ENCODE results near the gene ARHGEF17. TPM values are rescaled to one million over a fixed set of nuclear protein-coding genes. Genes with fewer than 3 reads are reported as not detected.

Gene ARHGEF17
- polyA plus RNA-seq, 4 donors: 77.0 to 96.1 (median 85.9) TPM

GRCh38 chr11:73327812-73328364 is 19.8 kb downstream of the ARHGEF17 start:
- DNase-seq (ENCODE audit: low read depth in 4 of 4, low spot score in 3 of 4): no peak

DNA sequence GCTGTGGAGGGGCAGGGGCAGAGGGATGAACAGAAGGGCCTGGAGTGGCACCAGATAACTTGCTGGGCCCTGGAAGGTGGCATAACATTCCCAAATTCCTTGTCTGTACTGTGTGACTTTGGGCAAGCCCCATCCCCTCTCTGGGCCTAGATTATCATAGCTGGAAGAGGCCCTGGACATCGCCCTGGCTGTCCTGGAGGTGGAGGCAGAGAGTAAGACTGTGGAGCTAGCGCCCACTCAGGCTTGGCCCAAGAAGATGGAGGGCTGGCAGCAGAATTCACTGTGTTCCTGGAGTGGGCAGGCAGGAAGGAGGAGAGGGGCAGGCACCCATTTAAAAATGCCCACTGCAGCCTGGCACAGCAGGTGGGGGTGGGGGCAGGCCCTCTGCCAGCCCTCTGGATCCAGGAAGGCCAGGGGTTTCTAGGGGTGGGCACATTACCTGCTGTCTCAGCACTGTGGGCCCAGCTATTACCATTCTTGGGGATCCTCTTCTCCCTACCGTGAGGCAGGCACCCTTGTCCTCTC is 22.6 kb downstream of the ARHGEF17 start:
- DNase-seq (ENCODE audit: low read depth in 4 of 4, low spot score in 3 of 4): no peak

GRCh38 chr11:73331138-73331916 is 23.3 kb downstream of the ARHGEF17 start:
- peak in 1 of 4 donors; percentile 83 for DNase-seq (ENCODE audit: low read depth in 4 of 4, low spot score in 3 of 4)

GRCh38 chr11:73333173-73333572 is 25.1 kb downstream of the ARHGEF17 start:
- DNase-seq (ENCODE audit: low read depth in 4 of 4, low spot score in 3 of 4): no peak

DNA sequence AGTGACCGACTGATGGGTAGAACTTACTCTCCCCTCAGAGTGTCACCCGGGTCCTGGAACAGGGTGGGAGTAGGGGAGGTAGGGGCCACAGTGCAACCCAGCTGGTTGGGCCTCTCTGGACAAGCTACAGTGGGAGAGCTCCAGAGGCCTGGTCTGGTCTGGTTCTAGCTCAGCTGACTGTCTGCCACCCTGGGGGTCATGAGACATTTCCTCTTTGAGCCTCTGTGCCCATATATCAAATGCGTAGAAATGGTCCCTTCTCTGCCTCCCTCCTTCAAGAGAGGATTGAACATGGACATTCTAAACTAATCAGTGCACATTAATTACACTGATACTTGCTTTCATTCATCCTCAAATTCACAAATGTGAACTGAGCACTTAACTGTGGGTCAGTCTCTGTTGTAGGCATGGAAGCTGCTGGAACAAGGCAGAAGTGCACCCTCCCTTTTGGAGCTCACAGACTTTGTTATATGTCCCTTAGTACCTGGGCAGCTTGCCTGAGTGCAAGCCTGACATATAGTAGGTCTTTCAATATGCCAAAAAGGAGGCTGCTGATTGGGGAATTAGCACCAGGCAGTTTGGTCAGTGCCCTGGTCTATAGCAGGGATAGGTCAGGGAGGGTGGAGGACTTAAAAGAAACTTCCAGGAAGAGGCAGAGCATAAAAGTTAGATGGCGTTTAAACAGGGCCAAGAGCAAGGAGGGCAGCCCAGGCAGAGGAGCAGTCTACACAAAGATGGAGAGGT is 25.7 kb downstream of the ARHGEF17 start:
- no peak for DNase-seq (ENCODE audit: low read depth in 4 of 4, low spot score in 3 of 4)

DNA sequence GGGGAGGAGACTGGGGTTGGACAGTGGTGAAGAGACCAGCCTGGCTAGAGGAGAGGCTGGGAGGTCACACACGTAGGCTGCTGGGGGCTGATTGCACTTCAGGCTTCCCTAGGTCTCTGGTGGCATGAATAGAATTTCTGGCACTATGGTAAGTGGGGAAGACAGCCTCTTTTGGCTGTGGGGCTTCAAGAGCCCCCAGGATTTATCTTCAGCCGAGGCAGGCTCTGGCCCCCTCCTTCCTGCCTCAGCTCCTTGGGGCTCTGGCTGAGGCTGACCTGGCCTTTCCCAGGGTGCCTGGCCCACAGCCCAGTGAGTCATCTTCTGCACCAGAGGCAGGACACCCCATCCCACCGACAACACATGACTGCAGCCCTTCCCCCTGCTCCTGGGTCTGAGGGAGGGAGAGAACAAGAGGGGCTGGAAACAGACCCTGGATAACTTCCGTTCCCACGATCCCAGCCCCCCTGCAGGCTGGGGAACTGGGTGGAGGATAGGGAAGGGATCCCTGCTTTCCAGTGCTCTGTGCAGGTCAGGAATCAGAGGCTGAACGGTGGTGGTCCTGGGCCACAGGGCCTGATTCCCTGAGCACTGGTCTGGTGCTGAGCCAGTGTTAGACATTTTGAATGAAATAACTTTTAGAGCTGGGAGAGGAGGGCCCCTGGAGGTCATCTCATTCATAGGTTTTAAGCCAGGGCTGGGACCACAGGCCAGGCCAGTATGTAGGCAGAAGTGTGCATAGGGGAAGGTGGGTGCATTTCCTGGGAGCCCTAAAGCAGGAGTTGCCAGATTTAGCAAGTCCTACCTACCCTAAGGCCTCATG is 26.5 kb downstream of the ARHGEF17 start:
- no peak for DNase-seq (ENCODE audit: low read depth in 4 of 4, low spot score in 3 of 4)

GRCh38 chr11:73335204-73335923 is 27.3 kb downstream of the ARHGEF17 start:
- DNase-seq (ENCODE audit: low read depth in 4 of 4, low spot score in 3 of 4): peak in 3 of 4 donors; percentile 79 to 84 (median 82)

DNA sequence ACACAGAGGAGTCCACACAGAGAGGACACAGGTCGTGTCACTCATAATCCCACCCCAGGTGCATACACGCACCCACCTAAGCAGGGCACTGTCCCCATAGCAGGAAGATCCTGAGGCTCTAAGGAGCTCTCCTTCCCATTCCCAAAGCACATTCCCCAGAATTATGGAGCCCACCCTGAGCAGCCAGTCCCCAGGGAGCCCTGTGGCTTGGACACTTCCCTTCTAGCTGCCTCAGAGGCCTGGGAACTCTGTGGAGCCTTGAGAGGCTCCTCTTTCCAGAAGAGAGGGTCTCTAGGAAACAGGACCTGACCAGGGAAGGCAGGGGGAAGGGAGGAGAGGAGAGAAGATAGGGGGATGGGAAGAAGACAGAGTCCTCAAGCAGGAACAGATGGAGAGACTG is 29.8 kb downstream of the ARHGEF17 start:
- no peak for DNase-seq (ENCODE audit: low read depth in 4 of 4, low spot score in 3 of 4)

DNA sequence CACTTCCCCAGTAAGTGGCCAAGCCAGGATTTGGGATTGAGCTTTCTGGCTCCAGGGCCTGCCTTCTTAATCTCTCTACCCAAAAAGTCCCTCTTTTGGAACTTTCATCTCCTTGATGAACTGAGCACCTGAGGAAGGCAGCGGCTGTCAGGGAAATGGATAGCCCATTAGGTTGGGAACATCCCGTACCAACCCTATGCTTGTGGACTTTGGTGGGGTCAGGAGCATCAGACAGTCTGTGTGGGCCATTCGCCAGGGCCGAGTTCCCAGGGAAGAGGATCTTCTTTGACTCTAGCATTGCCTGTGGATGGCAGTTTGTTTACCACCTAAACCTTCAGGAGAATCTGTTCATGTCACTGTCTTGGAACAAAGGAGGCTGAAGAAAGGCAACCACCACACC is 30.2 kb downstream of the ARHGEF17 start:
- no peak for DNase-seq (ENCODE audit: low read depth in 4 of 4, low spot score in 3 of 4)

DNA sequence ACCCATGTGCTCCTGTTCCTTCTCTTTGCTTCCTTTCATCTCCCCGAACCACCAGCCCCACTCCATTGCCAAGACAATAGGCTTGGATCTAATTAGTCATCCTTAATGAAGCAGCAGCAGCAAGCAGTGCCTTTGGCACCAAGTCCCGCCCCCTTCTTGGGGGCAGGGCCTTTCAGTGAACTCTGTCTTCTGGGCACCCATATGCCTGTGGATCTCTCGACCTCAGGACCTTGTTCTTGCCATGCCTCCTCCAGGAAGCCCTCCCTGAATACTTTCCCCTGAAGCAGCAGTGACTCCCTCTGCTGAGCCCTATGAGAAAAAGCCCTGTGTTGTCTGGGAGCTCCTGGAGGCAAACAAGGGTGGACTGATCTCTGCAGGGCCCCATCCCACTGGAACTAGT is 32.1 kb downstream of the ARHGEF17 start:
- no peak for DNase-seq (ENCODE audit: low read depth in 4 of 4, low spot score in 3 of 4)

DNA sequence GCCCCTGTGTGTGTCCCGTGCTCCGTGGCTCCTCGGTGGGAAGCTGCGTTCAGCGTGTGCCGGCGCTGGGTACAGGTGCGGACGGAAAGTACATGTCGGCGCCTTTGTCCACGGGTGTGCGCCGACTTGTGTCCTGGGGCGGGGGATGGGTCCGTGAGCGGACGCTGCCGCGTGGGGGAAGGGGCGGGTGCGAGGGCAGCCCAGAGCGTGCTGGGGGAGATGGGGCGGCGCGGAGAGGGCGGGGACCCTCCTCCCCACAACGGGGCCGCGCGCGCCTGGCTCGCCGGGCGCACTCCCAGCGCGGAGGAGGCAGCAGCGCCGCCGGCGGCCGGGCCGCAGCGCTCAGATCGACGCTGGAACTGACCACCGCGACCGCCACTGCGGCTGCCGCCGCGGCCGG is 34.6 kb downstream of the ARHGEF17 start:
- no peak for DNase-seq (ENCODE audit: low read depth in 4 of 4, low spot score in 3 of 4)

- no peak for DNase-seq (ENCODE audit: low read depth in 4 of 4, low spot score in 3 of 4)
Observed at GRCh38 chr11:73343076-73343873, 35.2 kb downstream of the ARHGEF17 start.

- no peak for DNase-seq (ENCODE audit: low read depth in 4 of 4, low spot score in 3 of 4)
Observed at GRCh38 chr11:73344191-73344607, 36.1 kb downstream of the ARHGEF17 start.

DNA sequence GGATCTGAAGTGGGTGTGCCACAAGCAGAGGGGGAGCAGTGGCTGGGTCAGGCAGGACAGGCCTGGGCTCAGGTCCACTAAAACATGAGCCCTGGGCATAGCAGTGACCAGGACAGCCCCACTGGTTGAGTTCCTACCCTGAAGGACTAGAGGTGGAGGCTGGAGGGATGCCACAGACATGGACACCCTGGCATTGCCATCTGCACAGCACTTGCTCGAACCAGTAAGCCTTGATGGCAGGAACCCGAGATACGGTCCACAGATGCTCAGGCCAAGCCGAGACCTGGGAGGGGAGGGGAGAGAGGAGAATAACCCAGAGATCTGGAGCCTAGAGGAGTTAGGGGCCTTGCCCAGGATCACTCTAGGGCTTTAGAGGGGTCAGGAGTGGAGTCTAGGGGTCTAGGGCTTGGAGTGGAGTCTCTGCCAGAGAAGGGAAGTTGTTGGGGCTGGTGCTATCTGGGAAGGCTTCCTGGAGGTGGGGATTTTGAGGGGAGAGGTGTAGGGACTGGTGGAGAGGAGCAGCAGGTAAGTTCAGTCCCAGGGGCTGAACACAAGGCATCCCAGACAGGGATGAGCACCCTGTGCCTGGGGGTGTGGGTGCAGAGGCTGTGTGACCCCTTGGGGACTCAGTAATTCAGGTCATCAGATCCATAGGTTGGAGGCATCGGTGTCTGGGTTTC is 37.5 kb downstream of the ARHGEF17 start:
- no peak for DNase-seq (ENCODE audit: low read depth in 4 of 4, low spot score in 3 of 4)

DNA sequence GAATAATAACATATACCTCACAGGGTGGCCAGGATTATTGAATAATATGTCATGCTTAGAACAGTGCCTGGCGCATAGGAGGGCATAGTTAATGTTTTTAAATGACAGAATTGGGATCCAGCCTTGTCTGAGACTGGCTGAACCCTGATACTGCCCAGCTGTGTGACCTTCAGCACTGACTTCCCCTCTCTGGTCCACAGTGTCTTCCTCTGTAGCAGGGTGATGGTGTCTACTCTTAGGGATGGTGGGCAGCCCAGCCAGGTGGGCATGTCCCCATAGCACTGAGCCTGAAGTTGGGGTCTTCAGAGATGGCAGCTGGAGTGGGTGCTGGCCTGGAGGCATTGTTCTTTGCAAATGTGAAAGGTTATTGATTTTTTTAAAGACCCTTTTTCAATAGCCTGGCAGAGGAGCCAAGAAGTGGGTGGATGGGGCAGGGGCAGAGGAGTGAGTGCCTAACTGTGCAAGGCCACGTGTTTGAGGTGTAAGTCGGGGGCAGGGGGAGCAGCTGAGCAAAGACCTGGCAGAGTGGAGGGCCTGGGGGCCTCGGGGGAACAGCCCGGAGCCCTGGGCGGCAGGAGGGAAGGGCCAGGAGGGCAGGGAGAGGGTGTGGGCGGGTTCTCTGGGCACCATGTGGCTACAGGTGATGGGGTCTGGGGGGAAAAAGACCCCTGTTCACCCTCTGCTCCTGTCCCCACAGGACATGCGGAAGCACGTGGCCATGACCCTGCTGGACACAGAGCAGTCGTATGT is 38.3 kb downstream of the ARHGEF17 start:
- no peak for DNase-seq (ENCODE audit: low read depth in 4 of 4, low spot score in 3 of 4)

DNA sequence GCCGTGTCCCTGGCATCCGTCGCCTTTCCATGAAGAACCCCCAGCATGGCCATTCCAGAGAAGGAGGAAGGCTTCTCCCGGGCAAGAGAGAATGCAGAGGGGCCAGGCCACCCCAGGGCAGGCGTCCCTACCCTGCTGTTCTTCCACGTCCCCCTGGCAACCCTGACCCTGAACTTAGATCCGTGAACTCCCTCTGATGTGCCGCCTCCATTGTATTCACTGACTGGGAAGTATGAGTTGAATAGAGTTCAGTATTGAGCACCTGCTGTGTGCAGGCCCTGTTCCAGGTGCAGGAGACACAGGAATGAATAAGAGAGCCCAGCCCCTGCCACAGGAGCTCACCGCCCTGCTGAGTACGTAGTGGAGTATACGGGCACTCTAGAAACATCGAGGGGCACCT is 39.0 kb downstream of the ARHGEF17 start:
- no peak for DNase-seq (ENCODE audit: low read depth in 4 of 4, low spot score in 3 of 4)

DNA sequence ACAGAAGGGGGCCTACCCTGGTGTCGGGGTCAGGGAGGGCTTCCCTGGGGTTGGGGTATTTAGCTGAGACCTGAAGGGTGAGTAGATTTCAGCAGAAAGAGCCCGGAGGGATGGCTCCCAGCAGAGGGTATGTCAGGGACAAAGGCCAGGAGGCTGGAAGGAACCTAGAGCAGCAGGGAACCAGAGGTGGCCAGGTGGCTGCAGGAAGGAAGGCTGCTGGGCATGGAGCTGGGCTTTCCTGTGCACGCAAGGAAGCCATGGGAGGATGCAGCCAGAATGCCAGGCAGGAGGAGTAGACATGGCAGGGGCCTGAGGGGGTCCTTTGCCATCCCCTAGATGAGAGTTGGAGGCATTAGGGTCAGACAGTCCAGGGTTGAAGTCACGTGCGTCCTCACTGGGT is 40.8 kb downstream of the ARHGEF17 start:
- no peak for DNase-seq (ENCODE audit: low read depth in 4 of 4, low spot score in 3 of 4)

DNA sequence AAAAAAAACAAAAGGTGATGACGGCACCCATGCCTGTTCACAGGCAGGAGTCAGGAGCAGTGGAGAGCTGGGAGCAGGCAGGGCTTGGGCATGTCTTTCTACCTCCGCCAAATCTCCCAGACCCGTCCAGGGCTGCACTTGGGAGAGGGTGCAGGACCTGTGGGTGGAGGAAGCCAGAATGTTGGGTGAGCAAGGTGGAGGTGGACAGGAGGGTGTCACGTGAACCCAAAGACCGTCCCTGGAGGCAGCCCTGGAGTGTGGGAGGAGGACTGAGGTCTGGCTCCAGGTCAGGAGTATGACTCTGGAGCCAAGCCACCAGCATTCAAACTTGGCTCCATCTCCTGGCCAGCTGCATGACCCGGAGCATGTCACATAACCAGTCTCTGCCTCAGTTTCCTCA is 41.6 kb downstream of the ARHGEF17 start:
- no peak for DNase-seq (ENCODE audit: low read depth in 4 of 4, low spot score in 3 of 4)
